HepG2 (cell line): ENCODE data around the gene LYPD4. TPM values are rescaled to one million over a fixed set of nuclear protein-coding genes. Genes with fewer than 3 reads are reported as not detected.

Source experiments
- FOXK2 ChIP-seq: fragments of 450-650 bp; IDR thresholded peaks from 2 replicates; pipeline ENCODE4 v1.6.1; 2016
- HNF4A ChIP-seq: sonication (generic); formaldehyde crosslinking; IDR thresholded peaks from 2 replicates; pipeline ENCODE4 v1.4.0; 2020; ENCODE audit warnings: missing genetic modification reagents
- NONO ChIP-seq, 2 experiments: fragments of 450-650 bp in 1 of 2; sonication (generic) in 1 of 2; formaldehyde crosslinking in 1 of 2; IDR thresholded peaks in 1 of 2; conservative IDR thresholded peaks in 1 of 2; 2 replicates each; pipeline versions ENCODE4 v1.6.1 to v1.8.0; 2017 to 2022; ENCODE audit warnings: mild to moderate bottlenecking in 1 of 2, missing genetic modification reagents in 1 of 2, moderate library complexity in 1 of 2
- PRDM15 ChIP-seq: sonication (generic); formaldehyde crosslinking; IDR thresholded peaks from 2 replicates; pipeline ENCODE4 v1.4.0; 2020; ENCODE audit warnings: missing genetic modification reagents
- ZNF687 ChIP-seq: sonication (generic); formaldehyde crosslinking; IDR thresholded peaks from 2 replicates; pipeline ENCODE4 v1.5.1; 2020; ENCODE audit warnings: mild to moderate bottlenecking, missing genetic modification reagents, moderate library complexity
- ZNF747 ChIP-seq: sonication (generic); formaldehyde crosslinking; IDR thresholded peaks from 2 replicates; pipeline ENCODE4 v1.8.1; 2023; ENCODE audit warnings: missing genetic modification reagents, mild to moderate bottlenecking, borderline replicate concordance
- polyA plus RNA-seq, 8 experiments: library from polyadenylated mRNA; depleted of rRNA in 3 of 8; stranded (reverse) in 7 of 8; unstranded in 1 of 8; fragments of >200 nt; fragmentation: Illumina TruSeq in 4 of 8; extraction: Trizol in 4 of 8; gene quantifications; 2 replicates each; pipeline versions ENCODE4 v1.2.1 to v1.2.3, GENCODE V29; 2011 to 2016; ENCODE audit warnings: low read depth in 4 of 8, missing spikeins in 1 of 8, mixed read lengths in 1 of 8; ENCODE audit not compliant: insufficient read depth in 1 of 8
- total RNA-seq, 5 experiments: library from RNA; depleted of rRNA; stranded (reverse); fragments of >200 nt; fragmentation: Illumina TruSeq; extraction: Trizol; gene quantifications; 2 replicates each; pipeline ENCODE4 v1.2.3, GENCODE V29; 2016; ENCODE audit warnings: low read depth in 1 of 5
- TF ChIP-seq, protein P1 (sequence below): fragments of 450-650 bp; IDR thresholded peaks from 2 replicates; pipeline ENCODE4 v1.6.1; 2017; ENCODE audit warnings: mild to moderate bottlenecking
- TF ChIP-seq, protein P2 (sequence below): IDR thresholded peaks from 2 replicates; pipeline ENCODE4 v1.4.0; 2020; ENCODE audit warnings: mild to moderate bottlenecking, missing genetic modification reagents
- TF ChIP-seq, protein P3 (sequence below): sonication (generic); formaldehyde crosslinking; IDR thresholded peaks from 2 replicates; pipeline ENCODE4 v1.4.0; 2020; ENCODE audit warnings: missing genetic modification reagents, borderline replicate concordance

The LYPD4 gene
- total and polyA plus RNA-seq, 2 of the 13 experiments (the other 11 are each of a cell fraction or from before 2014, with no cell fraction given), result not detected

- TF ChIP-seq, protein P1, sequence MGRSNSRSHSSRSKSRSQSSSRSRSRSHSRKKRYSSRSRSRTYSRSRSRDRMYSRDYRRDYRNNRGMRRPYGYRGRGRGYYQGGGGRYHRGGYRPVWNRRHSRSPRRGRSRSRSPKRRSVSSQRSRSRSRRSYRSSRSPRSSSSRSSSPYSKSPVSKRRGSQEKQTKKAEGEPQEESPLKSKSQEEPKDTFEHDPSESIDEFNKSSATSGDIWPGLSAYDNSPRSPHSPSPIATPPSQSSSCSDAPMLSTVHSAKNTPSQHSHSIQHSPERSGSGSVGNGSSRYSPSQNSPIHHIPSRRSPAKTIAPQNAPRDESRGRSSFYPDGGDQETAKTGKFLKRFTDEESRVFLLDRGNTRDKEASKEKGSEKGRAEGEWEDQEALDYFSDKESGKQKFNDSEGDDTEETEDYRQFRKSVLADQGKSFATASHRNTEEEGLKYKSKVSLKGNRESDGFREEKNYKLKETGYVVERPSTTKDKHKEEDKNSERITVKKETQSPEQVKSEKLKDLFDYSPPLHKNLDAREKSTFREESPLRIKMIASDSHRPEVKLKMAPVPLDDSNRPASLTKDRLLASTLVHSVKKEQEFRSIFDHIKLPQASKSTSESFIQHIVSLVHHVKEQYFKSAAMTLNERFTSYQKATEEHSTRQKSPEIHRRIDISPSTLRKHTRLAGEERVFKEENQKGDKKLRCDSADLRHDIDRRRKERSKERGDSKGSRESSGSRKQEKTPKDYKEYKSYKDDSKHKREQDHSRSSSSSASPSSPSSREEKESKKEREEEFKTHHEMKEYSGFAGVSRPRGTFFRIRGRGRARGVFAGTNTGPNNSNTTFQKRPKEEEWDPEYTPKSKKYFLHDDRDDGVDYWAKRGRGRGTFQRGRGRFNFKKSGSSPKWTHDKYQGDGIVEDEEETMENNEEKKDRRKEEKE, result no peak
- peak; percentile 77; the same call in 1 of the 2 replicates for TF ChIP-seq ZNF747
- TF ChIP-seq ZNF687, result peak; percentile 88
- TF ChIP-seq HNF4A (CRISPR knock-in tag), result peak; percentile 63
- TF ChIP-seq PRDM15, result no peak
- no peak for TF ChIP-seq NONO (IDR thresholded peaks at IDR 0.05)
- TF ChIP-seq NONO (CRISPR knock-in tag; conservative IDR thresholded peaks at IDR 0.05), result peak; percentile 86
- TF ChIP-seq, protein P2, sequence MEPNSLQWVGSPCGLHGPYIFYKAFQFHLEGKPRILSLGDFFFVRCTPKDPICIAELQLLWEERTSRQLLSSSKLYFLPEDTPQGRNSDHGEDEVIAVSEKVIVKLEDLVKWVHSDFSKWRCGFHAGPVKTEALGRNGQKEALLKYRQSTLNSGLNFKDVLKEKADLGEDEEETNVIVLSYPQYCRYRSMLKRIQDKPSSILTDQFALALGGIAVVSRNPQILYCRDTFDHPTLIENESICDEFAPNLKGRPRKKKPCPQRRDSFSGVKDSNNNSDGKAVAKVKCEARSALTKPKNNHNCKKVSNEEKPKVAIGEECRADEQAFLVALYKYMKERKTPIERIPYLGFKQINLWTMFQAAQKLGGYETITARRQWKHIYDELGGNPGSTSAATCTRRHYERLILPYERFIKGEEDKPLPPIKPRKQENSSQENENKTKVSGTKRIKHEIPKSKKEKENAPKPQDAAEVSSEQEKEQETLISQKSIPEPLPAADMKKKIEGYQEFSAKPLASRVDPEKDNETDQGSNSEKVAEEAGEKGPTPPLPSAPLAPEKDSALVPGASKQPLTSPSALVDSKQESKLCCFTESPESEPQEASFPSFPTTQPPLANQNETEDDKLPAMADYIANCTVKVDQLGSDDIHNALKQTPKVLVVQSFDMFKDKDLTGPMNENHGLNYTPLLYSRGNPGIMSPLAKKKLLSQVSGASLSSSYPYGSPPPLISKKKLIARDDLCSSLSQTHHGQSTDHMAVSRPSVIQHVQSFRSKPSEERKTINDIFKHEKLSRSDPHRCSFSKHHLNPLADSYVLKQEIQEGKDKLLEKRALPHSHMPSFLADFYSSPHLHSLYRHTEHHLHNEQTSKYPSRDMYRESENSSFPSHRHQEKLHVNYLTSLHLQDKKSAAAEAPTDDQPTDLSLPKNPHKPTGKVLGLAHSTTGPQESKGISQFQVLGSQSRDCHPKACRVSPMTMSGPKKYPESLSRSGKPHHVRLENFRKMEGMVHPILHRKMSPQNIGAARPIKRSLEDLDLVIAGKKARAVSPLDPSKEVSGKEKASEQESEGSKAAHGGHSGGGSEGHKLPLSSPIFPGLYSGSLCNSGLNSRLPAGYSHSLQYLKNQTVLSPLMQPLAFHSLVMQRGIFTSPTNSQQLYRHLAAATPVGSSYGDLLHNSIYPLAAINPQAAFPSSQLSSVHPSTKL (CRISPR knock-in tag), result peak; percentile 69
- no peak for TF ChIP-seq FOXK2
- TF ChIP-seq, protein P3, sequence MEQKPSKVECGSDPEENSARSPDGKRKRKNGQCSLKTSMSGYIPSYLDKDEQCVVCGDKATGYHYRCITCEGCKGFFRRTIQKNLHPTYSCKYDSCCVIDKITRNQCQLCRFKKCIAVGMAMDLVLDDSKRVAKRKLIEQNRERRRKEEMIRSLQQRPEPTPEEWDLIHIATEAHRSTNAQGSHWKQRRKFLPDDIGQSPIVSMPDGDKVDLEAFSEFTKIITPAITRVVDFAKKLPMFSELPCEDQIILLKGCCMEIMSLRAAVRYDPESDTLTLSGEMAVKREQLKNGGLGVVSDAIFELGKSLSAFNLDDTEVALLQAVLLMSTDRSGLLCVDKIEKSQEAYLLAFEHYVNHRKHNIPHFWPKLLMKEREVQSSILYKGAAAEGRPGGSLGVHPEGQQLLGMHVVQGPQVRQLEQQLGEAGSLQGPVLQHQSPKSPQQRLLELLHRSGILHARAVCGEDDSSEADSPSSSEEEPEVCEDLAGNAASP, result peak; percentile 69
These were observed 43.4 kb upstream of the LYPD4 start (continued) for GRCh38 chr19:41887711-41888382.
